Measurements from ENCODE around the gene KRT34. TPM values are rescaled to one million over a fixed set of nuclear protein-coding genes. Genes with fewer than 3 reads are reported as not detected.

KRT34 gene
- total RNA-seq, 1 donor from 2014 or later: not detected

DNA sequence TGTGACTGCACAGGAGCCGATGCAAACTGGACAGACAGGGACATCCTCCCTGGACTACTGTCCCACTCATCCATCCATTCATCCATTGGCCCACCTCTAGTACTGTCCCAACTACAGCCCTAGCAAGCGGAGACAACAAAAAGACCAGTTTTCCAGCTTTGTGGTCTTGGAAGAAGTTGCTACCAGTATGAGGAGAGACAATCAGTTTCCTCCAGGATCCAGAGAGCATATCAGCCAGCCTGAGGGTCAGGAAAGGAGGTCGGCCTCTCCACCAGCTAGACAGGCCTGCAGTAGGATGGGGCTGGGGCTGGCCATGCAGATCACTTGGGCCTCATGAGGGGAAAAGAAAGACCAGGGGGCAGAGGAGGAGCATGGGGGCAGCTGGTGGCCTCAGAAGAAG lies 48.3 kb downstream of the KRT34 start:
- peak; percentile 3 for DNase-seq (ENCODE audit: low spot score)

DNA sequence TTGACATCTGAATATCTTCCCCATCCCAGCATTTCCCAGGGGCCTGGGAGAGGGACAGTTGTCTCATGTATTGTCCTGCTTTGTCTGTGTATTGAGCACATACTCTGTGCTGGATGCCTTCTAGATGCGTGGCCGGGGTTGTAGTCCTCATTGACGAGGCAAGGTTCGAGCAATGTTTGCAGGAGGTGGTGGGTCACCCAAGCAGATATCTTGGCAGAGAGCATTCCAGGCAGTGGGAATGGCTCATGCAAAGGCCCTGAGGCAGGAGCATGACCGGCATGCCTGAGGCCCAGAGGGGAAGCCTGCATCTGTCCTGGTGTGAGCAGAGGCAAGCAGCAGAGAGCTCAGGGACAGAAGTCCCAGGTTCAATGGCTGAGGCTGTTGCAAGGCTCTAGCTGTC lies 49.0 kb downstream of the KRT34 start:
- DNase-seq (ENCODE audit: low spot score): peak; percentile 5

DNA sequence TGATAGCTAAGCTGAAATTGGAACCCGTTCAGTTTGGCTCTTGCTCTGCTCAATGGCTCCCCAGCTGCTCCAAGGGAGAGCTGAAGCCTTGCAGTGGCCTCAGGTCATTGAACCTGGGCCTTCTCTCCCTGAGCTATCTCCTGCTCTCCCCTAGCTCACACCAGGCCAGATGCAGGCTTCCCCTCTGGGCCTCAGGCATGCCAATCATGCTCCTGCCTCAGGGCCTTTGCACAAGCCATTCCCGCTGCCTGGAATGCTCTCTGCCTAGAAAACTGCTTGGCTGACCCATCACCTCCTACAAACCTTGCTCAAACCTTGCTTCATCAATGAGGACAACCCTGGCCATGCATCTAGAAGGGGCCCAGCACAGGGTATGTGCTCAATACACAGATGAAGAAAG lies 49.9 kb downstream of the KRT34 start:
- DNase-seq (ENCODE audit: low spot score): no peak

DNA sequence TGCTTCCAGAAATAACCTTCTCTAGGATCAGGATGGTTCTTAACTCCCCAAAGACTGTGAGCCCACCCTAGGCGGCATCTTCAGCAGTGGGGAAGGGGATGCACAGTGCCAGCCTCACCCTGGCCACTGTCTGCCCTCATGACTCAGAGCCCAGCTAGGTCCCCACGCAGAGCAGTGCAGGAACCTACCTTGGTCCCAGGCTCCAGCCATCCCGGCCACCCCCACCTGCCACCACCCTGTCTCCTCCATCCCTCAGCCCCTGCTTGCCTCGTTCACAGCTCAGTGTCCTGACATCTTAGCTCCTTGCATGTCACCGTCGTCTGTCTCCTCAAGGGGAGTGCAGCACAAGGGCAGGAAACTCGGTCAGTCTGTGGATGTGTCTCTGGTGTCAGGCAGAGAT lies 50.5 kb downstream of the KRT34 start:
- no peak for DNase-seq (ENCODE audit: low spot score)

DNA sequence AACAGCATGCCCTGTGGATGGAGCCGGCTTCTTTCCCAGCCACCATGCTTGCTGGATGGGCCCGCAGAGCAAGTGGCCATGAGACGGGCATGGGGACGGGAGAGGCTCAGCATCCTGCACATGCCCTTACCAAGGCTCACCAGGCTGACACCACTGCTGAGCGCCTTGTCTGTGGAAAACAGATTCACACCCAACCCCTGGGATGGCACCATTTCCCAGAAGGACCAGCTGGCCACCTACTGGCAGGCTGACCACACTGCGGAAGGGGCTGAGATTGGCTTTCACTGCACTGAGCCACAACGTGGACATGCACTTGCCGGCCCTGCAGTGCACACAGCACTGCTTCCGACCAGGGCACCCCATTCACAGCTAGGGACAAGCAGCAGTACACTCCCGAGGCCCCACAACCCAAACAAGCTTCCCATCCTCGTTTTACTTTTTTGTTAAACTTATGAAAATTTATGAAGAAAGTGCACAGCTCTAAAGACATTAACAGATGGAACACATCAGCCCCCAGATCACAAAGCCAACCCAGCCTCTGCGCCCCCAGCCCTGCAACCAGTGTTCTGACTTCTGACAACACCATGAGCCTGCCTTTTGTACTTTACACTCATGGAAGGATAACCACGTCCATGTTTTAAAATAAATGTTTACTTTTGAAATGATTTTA lies 52.7 kb downstream of the KRT34 start:
- peak; percentile 50 for DNase-seq (ENCODE audit: low spot score)

DNA sequence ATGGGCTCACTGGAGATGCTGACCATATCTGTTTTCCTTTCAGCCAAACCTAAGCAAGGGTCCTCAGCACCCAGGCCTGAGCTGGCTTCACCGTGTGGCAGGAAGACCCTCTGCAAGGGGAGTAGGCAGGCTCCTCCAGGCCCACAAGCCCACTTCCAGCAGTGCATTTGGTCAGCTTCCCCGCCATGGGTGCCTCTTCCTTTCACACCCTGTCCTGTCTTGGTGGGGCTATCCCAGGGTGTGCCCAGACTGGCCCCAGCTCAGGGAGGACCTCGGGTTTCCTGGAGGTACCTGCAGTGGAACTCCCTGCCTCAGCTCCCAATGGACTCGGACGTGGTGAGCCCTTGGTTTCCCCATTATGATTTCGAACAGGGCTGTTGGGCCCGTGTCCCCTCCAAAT lies 53.9 kb downstream of the KRT34 start:
- DNase-seq (ENCODE audit: low spot score): no peak

Other genes with a start within 250 kb of the KRT34 start
- gene KRTAP4-6, start 241.8 kb downstream of the KRT34 start, total RNA-seq: not detected
- not detected for gene KRTAP4-5, start 232.5 kb downstream of the KRT34 start, total RNA-seq
- gene KRTAP4-4, start 221.6 kb downstream of the KRT34 start, total RNA-seq: not detected
- gene KRTAP4-3, start 214.1 kb downstream of the KRT34 start, total RNA-seq: not detected
- not detected for gene KRTAP4-2, start 204.1 kb downstream of the KRT34 start, total RNA-seq
- gene KRTAP4-1, start 197.4 kb downstream of the KRT34 start, total RNA-seq: not detected
- not detected for gene KRTAP9-1, start 192.4 kb downstream of the KRT34 start, total RNA-seq
- not detected for gene KRTAP9-2, start 155.7 kb downstream of the KRT34 start, total RNA-seq
- not detected for gene KRTAP9-3, start 149.9 kb downstream of the KRT34 start, total RNA-seq
- gene KRTAP9-8, start 144.3 kb downstream of the KRT34 start, total RNA-seq: not detected
- not detected for gene KRTAP9-4, start 132.6 kb downstream of the KRT34 start, total RNA-seq
- not detected for gene KRTAP9-9, start 126.9 kb downstream of the KRT34 start, total RNA-seq
- not detected for gene KRTAP9-6, start 116.9 kb downstream of the KRT34 start, total RNA-seq
- not detected for gene KRTAP9-7, start 106.6 kb downstream of the KRT34 start, total RNA-seq
- gene KRTAP29-1, start 79.5 kb downstream of the KRT34 start, total RNA-seq: not detected
- not detected for gene KRTAP16-1, start 73.0 kb downstream of the KRT34 start, total RNA-seq
- gene KRTAP17-1, start 66.6 kb downstream of the KRT34 start, total RNA-seq: not detected
- gene KRT33A, start 31.5 kb downstream of the KRT34 start, total RNA-seq: not detected
- not detected for gene KRT33B, start 12.5 kb downstream of the KRT34 start, total RNA-seq
- gene KRT31, start 15.3 kb upstream of the KRT34 start, total RNA-seq: not detected
- not detected for gene KRT37, start 42.3 kb upstream of the KRT34 start, total RNA-seq
- gene KRT38, start 58.7 kb upstream of the KRT34 start, total RNA-seq: not detected
- not detected for gene KRT32, start 85.1 kb upstream of the KRT34 start, total RNA-seq
- not detected for gene KRT35, start 98.8 kb upstream of the KRT34 start, total RNA-seq
- gene KRT36, start 107.6 kb upstream of the KRT34 start, total RNA-seq: not detected
- 0.40 TPM for gene KRT13, start 123.3 kb upstream of the KRT34 start, total RNA-seq
- gene KRT15, start 136.6 kb upstream of the KRT34 start, total RNA-seq: 5.6 TPM
- 1,522 TPM for gene KRT19, start 146.0 kb upstream of the KRT34 start, total RNA-seq
- gene KRT9, start 189.8 kb upstream of the KRT34 start, total RNA-seq: not detected
- 0.20 TPM for gene KRT14, start 204.6 kb upstream of the KRT34 start, total RNA-seq
- gene KRT16, start 230.5 kb upstream of the KRT34 start, total RNA-seq: not detected
- gene KRT17, start 242.3 kb upstream of the KRT34 start, total RNA-seq: not detected